Panc1 (cell line): ENCODE data around the gene TMED4. TPM values are rescaled to one million over a fixed set of nuclear protein-coding genes. Genes with fewer than 3 reads are reported as not detected.

Experiments
- ATAC-seq: fragments of 200-7000 bp; cut with Tn5 transposase; 2 replicates; pipeline ENCODE4 v1.9.1; 2020; ENCODE audit warnings: mild to moderate bottlenecking, moderate library complexity
- BruUV-seq: library from RNA; stranded (reverse); fragments of 400-500 nt; replicated peaks from 2 replicates; lab custom pipeline; 2021; lab: Mats Ljungman, UMichigan
- CTCF ChIA-PET: fragments of 300-600 bp; sonication (Branson Sonifier 250); formaldehyde crosslinking; loops from one replicate; lab custom pipeline; 2022; ENCODE audit warnings: antibody characterized with exemption; lab: Charles Lee
- POLR2A ChIA-PET: fragments of 300-600 bp; sonication (Branson Sonifier 250); formaldehyde crosslinking; loops from one replicate; lab custom pipeline; 2022; ENCODE audit warnings: antibody characterized with exemption; lab: Charles Lee
- DNase-seq: peaks from one replicate; pipeline ENCODE4 v3.0.0-alpha.2; 2010; ENCODE audit warnings: low read depth, low spot score
- H3K27ac ChIP-seq: 2 replicates; pipeline ENCODE4 v1.5.1; 2011; ENCODE audit warnings: mild to moderate bottlenecking, low read length, inconsistent platforms
- H3K27me3 ChIP-seq: fragments of 200-500 bp; sonication (Bioruptor generic); 2 replicates; pipeline ENCODE4 v1.6.0; 2014; ENCODE audit warnings: low read length, inconsistent platforms; ENCODE audit not compliant: control insufficient read depth, insufficient read depth
- H3K36me3 ChIP-seq: fragments of 200-500 bp; sonication (Bioruptor generic); 2 replicates; pipeline ENCODE4 v1.5.1; 2014; ENCODE audit warnings: inconsistent platforms, mild to moderate bottlenecking, low read length, moderate library complexity; ENCODE audit not compliant: control insufficient read depth, insufficient read depth
- H3K4me1 ChIP-seq: 2 replicates; pipeline ENCODE4 v1.5.1; 2011; ENCODE audit warnings: inconsistent platforms, mild to moderate bottlenecking, low read length, moderate library complexity; ENCODE audit not compliant: control insufficient read depth, insufficient read depth
- H3K4me3 ChIP-seq, 2 experiments: 2 replicates each; pipeline ENCODE4 v1.5.1; 2011 to 2012; ENCODE audit warnings: low read depth in 2 of 2, low read length in 2 of 2, mild to moderate bottlenecking in 2 of 2, inconsistent platforms in 1 of 2, moderate library complexity in 1 of 2
- H3K9me3 ChIP-seq: fragments of 200-500 bp; sonication (Bioruptor generic); 2 replicates; pipeline ENCODE4 v1.5.1; 2014; ENCODE audit warnings: low read depth, mild to moderate bottlenecking, inconsistent platforms, low read length, moderate library complexity; ENCODE audit not compliant: control insufficient read depth, insufficient read depth
- CTCF ChIP-seq: fragments of 450-650 bp; IDR thresholded peaks from 2 replicates; pipeline ENCODE4 v1.5.1; 2017; ENCODE audit warnings: mild to moderate bottlenecking
- POLR2AphosphoS5 ChIP-seq: IDR thresholded peaks from 2 replicates; pipeline ENCODE4 v1.6.1; 2012; ENCODE audit warnings: mild to moderate bottlenecking, low read depth, low read length, moderate library complexity
- REST ChIP-seq, 2 experiments: IDR thresholded peaks; 2 replicates each; pipeline ENCODE4 v1.6.1; 2011 to 2012; ENCODE audit warnings: low read depth in 2 of 2, control low read depth in 1 of 2, low read length in 1 of 2, mild to moderate bottlenecking in 1 of 2, moderate library complexity in 1 of 2; ENCODE audit not compliant: insufficient read depth in 1 of 2
- SIN3A ChIP-seq: IDR thresholded peaks from 2 replicates; pipeline ENCODE4 v1.6.1; 2012; ENCODE audit warnings: low read depth, mild to moderate bottlenecking, low read length, moderate library complexity, borderline replicate concordance; ENCODE audit not compliant: insufficient read depth
- TCF7L2 ChIP-seq: IDR thresholded peaks from 2 replicates; pipeline ENCODE4 v1.6.1; 2011; ENCODE audit warnings: mild to moderate bottlenecking, low read depth, low read length, inconsistent platforms
- in situ Hi-C: cut with HindIII; loops from 2 replicates; pipeline ENCODE4 v1.10.0; 2016; ENCODE audit warnings: low sequenced_read_pairs, low pct_unique_long_range_greater_than_20kb
- intact Hi-C: fragments of 100-400 bp; cut with micrococcal nuclease; formaldehyde crosslinking; loops from one replicate; pipeline ENCODE4 v1.10.0; 2022; ENCODE audit not compliant: unreplicated experiment
- total RNA-seq: library from RNA; stranded (reverse); gene quantifications from one replicate; pipeline ENCODE4 v1.2.1, GENCODE V29; 2021; ENCODE audit not compliant: unreplicated experiment

TMED4 gene
- total RNA-seq, 1 experiment from 2014 or later, result 123 TPM

DNA sequence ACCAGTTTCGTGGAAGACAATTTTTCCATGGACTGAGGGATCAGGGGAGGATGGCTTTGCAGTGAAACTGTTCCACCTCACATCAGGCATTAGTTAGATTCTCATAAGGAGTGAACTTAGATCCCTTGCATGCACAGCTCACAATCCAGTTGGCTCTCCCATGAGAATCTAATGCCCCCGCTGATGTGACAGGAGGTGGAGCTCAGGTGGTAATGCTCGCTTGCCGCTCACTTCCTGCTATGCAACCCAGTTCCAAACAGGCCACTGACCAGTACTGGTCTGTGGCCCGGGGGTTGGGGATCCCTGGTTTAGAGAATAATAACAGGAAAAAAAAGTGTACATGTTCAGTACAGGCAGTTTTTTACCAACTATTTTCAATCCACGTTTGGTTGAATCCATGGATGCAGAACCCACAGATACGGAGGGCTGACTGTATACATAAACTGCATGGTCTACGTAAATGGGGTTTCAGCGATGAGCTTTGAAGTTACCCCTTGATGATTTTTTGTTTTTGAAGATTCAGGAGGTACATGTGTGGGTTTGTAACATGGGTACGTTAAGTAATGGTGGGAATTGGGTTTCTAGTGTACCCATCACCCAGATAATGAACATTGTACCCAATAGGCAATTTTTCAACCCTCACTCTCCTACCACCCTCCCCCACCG is 48.9 kb upstream of the TMED4 start:
- intact Hi-C loops (no loop called here), in situ Hi-C loops (no loop called here)
- Histone ChIP-seq H3K9me3 (no peaks in the 10 kb centered on the region), H3K27me3 (no peaks in the 10 kb centered on the region), H3K27ac (peak overlapping the region; percentile 14; the same call in 1 of the 2 replicates), H3K4me3 (no peak overlapping the region), H3K4me1 (peaks cover 27% of the 10 kb centered on the region), H3K36me3 (peaks cover 5% of the 10 kb centered on the region; the same call in 1 of the 2 replicates)
- ChIA-PET POLR2A (interaction anchor here (0.6 kb wide), 1 partner anchor 10 kb away, joined by 15 read pairs; no protein-coding TSS in a partner anchor), CTCF (no interaction called here)
- no TSS peak for BruUV-seq
- no peak for TF ChIP-seq TCF7L2
- TF ChIP-seq REST (IDR thresholded peaks at IDR 0.05; ENCODE audit: insufficient read depth in 1 of 2, low read depth in 2 of 2, low read length in 1 of 2), result no peak
- no peak for TF ChIP-seq POLR2AphosphoS5
- no peak for TF ChIP-seq CTCF
- TF ChIP-seq SIN3A, result no peak
- ATAC-seq (no peak), DNase-seq (no peak)

DNA sequence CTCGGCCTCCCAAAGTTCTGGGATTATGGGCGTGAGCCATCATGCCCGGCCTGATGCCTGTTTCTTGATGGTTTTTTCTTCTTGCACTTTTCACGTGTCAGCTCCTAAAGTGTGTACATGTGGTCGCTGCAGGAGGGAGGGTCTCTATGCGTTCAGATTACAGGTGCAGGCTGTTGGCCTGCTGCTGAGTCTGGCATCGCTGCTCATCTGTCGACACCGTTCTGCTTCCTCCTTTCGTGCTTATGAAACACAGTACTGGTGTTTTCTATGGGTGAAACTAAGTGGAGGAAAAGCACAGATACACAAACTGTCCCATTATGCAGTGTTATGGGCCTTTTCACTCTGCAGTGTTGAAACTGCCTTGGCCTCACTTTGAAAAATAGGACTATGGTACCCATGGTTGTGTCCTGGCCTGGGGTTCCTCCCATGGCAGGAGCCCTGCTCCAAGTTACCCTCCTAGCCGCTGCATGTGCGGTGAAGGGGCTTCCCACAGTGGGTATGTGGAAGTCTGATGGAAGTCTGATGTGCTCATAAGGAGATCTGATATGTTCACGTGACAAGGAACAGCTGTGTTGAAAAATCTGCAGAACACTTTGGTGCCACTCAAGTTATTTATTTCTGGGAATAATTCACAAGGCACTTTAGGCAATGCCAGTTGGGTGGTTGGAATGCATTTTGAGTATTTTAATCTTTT is 47.9 kb upstream of the TMED4 start:
- POLR2A ChIA-PET, result no interaction called here
- CTCF ChIA-PET, result interaction anchor here (0.7 kb wide), 1 partner anchor 89 kb away, joined by 9 read pairs; no protein-coding TSS in a partner anchor
- Histone ChIP-seq H3K27ac (no peak overlapping the region; the same call in 1 of the 2 replicates), H3K4me3 (no peak overlapping the region), H3K4me1 (peaks cover 26% of the 10 kb centered on the region), H3K9me3 (no peaks in the 10 kb centered on the region), H3K36me3 (peaks cover 6% of the 10 kb centered on the region; the same call in 1 of the 2 replicates), H3K27me3 (no peaks in the 10 kb centered on the region)
- DNase-seq (no peak), ATAC-seq (no peak)
- BruUV-seq, result no TSS peak
- in situ Hi-C loops, result no loop called here
- intact Hi-C loops, result no loop called here
- no peak for TF ChIP-seq POLR2AphosphoS5
- TF ChIP-seq SIN3A, result no peak
- TF ChIP-seq CTCF, result no peak
- no peak for TF ChIP-seq REST (IDR thresholded peaks at IDR 0.05; ENCODE audit: insufficient read depth in 1 of 2, low read depth in 2 of 2, low read length in 1 of 2)
- no peak for TF ChIP-seq TCF7L2
